Activated T-helper 1 cell treated with Interleukin-2 at 50 U/mL for 16 hours (primary cell): Measurements from ENCODE around the gene MICU2.

Experiments
- DNase-seq: peaks from one replicate; pipeline ENCODE4 v3.0.0-alpha.2; 2020; ENCODE audit warnings: low read depth

Gene MICU2

GRCh38 chr13:21603531-21604448 is at the start of gene MICU2:
Gene MICU2 (minus strand): TSS chr13:21604170. CDS start chr13:21604148, 22 bp downstream.
- peak; percentile 94 for DNase-seq

GRCh38 chr13:21641629-21642028 is 37.7 kb upstream of the MICU2 start:
- no peak for DNase-seq

- no peak for DNase-seq
Measured at GRCh38 chr13:21639561-21639960, 35.6 kb upstream of the MICU2 start.

GRCh38 chr13:21638319-21639282 is 34.6 kb upstream of the MICU2 start:
- DNase-seq, result no peak

GRCh38 chr13:21637296-21637695 is 33.3 kb upstream of the MICU2 start:
- DNase-seq, result peak; percentile 10

- DNase-seq, result no peak
Measured at GRCh38 chr13:21636656-21637055, 32.7 kb upstream of the MICU2 start.

GRCh38 chr13:21632196-21632595 is 28.2 kb upstream of the MICU2 start:
- DNase-seq, result no peak

GRCh38 chr13:21625366-21625765 is 21.4 kb upstream of the MICU2 start:
- no peak for DNase-seq

- no peak for DNase-seq
Measured at GRCh38 chr13:21620861-21621260, 16.9 kb upstream of the MICU2 start.

GRCh38 chr13:21619633-21620220 is 15.8 kb upstream of the MICU2 start:
- DNase-seq, result no peak

- DNase-seq, result no peak
Measured at GRCh38 chr13:21616880-21617279, 12.9 kb upstream of the MICU2 start.

- no peak for DNase-seq
Measured at GRCh38 chr13:21616205-21616866, 12.4 kb upstream of the MICU2 start.

- DNase-seq, result no peak
Measured at GRCh38 chr13:21615427-21615826, 11.5 kb upstream of the MICU2 start.

- no peak for DNase-seq
Measured at GRCh38 chr13:21613791-21614190, 9.8 kb upstream of the MICU2 start.

- no peak for DNase-seq
Measured at GRCh38 chr13:21611385-21611784, 7.4 kb upstream of the MICU2 start.

GRCh38 chr13:21610687-21611086 is 6.7 kb upstream of the MICU2 start:
- DNase-seq, result no peak

GRCh38 chr13:21608961-21609360 is 5.0 kb upstream of the MICU2 start:
- DNase-seq, result no peak

- DNase-seq, result no peak
Measured at GRCh38 chr13:21606796-21607195, 2.8 kb upstream of the MICU2 start.

GRCh38 chr13:21606251-21606650 is 2.3 kb upstream of the MICU2 start:
- DNase-seq, result no peak

- no peak for DNase-seq
Measured at GRCh38 chr13:21596722-21597121, 7.2 kb downstream of the MICU2 start.

- no peak for DNase-seq
Measured at GRCh38 chr13:21595546-21595822, 8.5 kb downstream of the MICU2 start.
